HCT116 (cell line): ENCODE measurements around the gene TADA2B.

Experiments used
- CTCF ChIP-seq, 3 experiments: fragments of 200-600 bp in 1 of 3; sonication (generic) in 1 of 3; IDR thresholded peaks in 2 of 3; conservative IDR thresholded peaks in 1 of 3; 2 replicates each; pipeline ENCODE4 v1.5.1; 2012 to 2017; ENCODE audit warnings: low read depth in 2 of 3, low read length in 2 of 3, antibody characterized with exemption in 1 of 3, borderline replicate concordance in 1 of 3, control low read depth in 1 of 3, mild to moderate bottlenecking in 1 of 3, mixed read lengths in 1 of 3, mixed run types in 1 of 3, moderate library complexity in 1 of 3; ENCODE audit not compliant: insufficient read depth in 1 of 3
- EZH2 ChIP-seq: fragments of 200-600 bp; sonication (generic); IDR thresholded peaks from 2 replicates; pipeline ENCODE4 v1.6.1; 2017; ENCODE audit warnings: antibody characterized with exemption, mixed run types
- POLR2A ChIP-seq: IDR thresholded peaks from 2 replicates; pipeline ENCODE4 v1.7.0; 2011; ENCODE audit warnings: borderline replicate concordance; ENCODE audit not compliant: insufficient read depth, insufficient read length; ENCODE audit errors: extremely low read depth
- ZBTB33 ChIP-seq: IDR thresholded peaks from 2 replicates; pipeline ENCODE4 v1.6.1; 2011; ENCODE audit warnings: mild to moderate bottlenecking, low read length, moderate library complexity; ENCODE audit not compliant: insufficient replicate concordance; ENCODE audit errors: extremely low read depth

GRCh38 chr4:7089213-7089986 is 46.2 kb downstream of the TADA2B start:
- no peak for TF ChIP-seq CTCF (IDR thresholded peaks at IDR 0.05 in 2 of 3, conservative IDR thresholded peaks at IDR 0.05 in 1 of 3; ENCODE audit: borderline replicate concordance in 1 of 3, insufficient read depth in 1 of 3, low read depth in 2 of 3, low read length in 2 of 3)
- TF ChIP-seq ZBTB33 = no peak
- TF ChIP-seq POLR2A = no peak
- no peak for TF ChIP-seq EZH2
